GM12878 (cell line): ENCODE data around the gene PRKN. TPM values are rescaled to one million over a fixed set of nuclear protein-coding genes. Genes with fewer than 3 reads are reported as not detected.

Experiments
- ATAC-seq: fragments of 200-7000 bp; cut with Tn5 transposase; 3 replicates; pipeline ENCODE4 v1.9.1; 2020; ENCODE audit warnings: mild to moderate bottlenecking, moderate library complexity
- BruUV-seq: library from RNA; stranded (reverse); fragments of 400-500 nt; replicated peaks from 2 replicates; lab custom pipeline; 2021; lab: Mats Ljungman, UMichigan
- CTCF ChIA-PET: fragments of 300-600 bp; sonication (Branson Sonifier 250); formaldehyde crosslinking; extraction: SDS; loops from one replicate; lab custom pipeline; 2021; ENCODE audit warnings: inconsistent platforms; lab: Yijun Ruan, JAX
- POLR2A ChIA-PET: fragments of 350-600 bp; formaldehyde crosslinking; extraction: SDS; loops from one replicate; lab custom pipeline; 2021; ENCODE audit warnings: inconsistent platforms; lab: Charles Lee
- RAD21 ChIA-PET: fragments of 300-600 bp; sonication (Branson Sonifier 250); formaldehyde crosslinking; loops from one replicate; lab custom pipeline; 2023; ENCODE audit warnings: antibody characterized with exemption; ENCODE audit not compliant: unreplicated experiment; lab: Charles Lee
- SMC1A ChIA-PET: fragments of 300-600 bp; sonication (Branson Sonifier 250); formaldehyde crosslinking; loops from one replicate; lab custom pipeline; 2023; ENCODE audit not compliant: unreplicated experiment, uncharacterized antibody; lab: Charles Lee
- DNase-seq: peaks from one replicate; pipeline ENCODE4 v3.0.0-alpha.2; 2011; ENCODE audit warnings: low read depth, low spot score
- FAIRE-seq: peaks from 3 replicates; lab custom pipeline; 2011; peaks lifted over from hg19 to GRCh38; lab: Jason Lieb, UNC
- H2AFZ ChIP-seq: 2 replicates; pipeline ENCODE4 v1.6.0; 2011; ENCODE audit warnings: low read depth, low read length, control low read depth; ENCODE audit not compliant: control insufficient read depth
- H3K27ac ChIP-seq: 2 replicates; pipeline ENCODE4 v1.5.1; 2011; ENCODE audit warnings: control low read depth; ENCODE audit not compliant: control insufficient read depth, insufficient read depth
- H3K27me3 ChIP-seq, 2 experiments: replicated peaks in 1 of 2; 2 replicates each; pipeline versions ENCODE4 v1.6.0 to v1.6.1; 2011; ENCODE audit warnings: low read length in 1 of 2; ENCODE audit not compliant: control insufficient read depth in 2 of 2, insufficient read depth in 2 of 2
- H3K36me3 ChIP-seq, 2 experiments: 2 replicates each; pipeline ENCODE4 v1.5.1; 2011; ENCODE audit warnings: low read length in 1 of 2; ENCODE audit not compliant: control insufficient read depth in 2 of 2, insufficient read depth in 2 of 2
- H3K4me1 ChIP-seq: 2 replicates; pipeline ENCODE4 v1.6.1; 2011; ENCODE audit warnings: mild to moderate bottlenecking, low read length, moderate library complexity, mixed read lengths; ENCODE audit not compliant: control insufficient read depth, insufficient read depth
- H3K4me2 ChIP-seq: 2 replicates; pipeline ENCODE4 v1.6.0; 2011; ENCODE audit warnings: control low read depth; ENCODE audit not compliant: control insufficient read depth, insufficient read depth
- H3K4me3 ChIP-seq: fragments of 200-600 bp; sonication (generic); 2 replicates; pipeline ENCODE4 v1.5.1; 2016
- H3K79me2 ChIP-seq: 2 replicates; pipeline ENCODE4 v1.6.0; 2011; ENCODE audit warnings: low read length; ENCODE audit not compliant: control insufficient read depth, insufficient read depth
- H3K9ac ChIP-seq: 2 replicates; pipeline ENCODE4 v1.8.0; 2011; ENCODE audit warnings: low read length, control low read depth, mixed read lengths; ENCODE audit not compliant: control insufficient read depth, insufficient read depth
- H3K9me3 ChIP-seq: replicated peaks from 3 replicates; pipeline ENCODE4 v1.5.1; 2011; ENCODE audit warnings: mild to moderate bottlenecking, low read length; ENCODE audit not compliant: control insufficient read depth, insufficient read depth
- H4K20me1 ChIP-seq: 2 replicates; pipeline ENCODE4 v1.6.0; 2011; ENCODE audit not compliant: control insufficient read depth, insufficient read depth
- IKZF2 ChIP-seq, 2 experiments: fragments of 450-650 bp; IDR thresholded peaks; 2 replicates each; pipeline ENCODE4 v1.6.1; 2017; ENCODE audit warnings: mild to moderate bottlenecking in 2 of 2, moderate library complexity in 2 of 2
- KDM1A ChIP-seq: fragments of 200-600 bp; sonication (generic); IDR thresholded peaks from 2 replicates; pipeline ENCODE4 v1.6.1; 2016; ENCODE audit warnings: borderline replicate concordance
- NRF1 ChIP-seq: conservative IDR thresholded peaks from 2 replicates; pipeline ENCODE4 v1.6.1; 2011; ENCODE audit warnings: mild to moderate bottlenecking, low read depth, low read length, improper control_type of control experiment
- RELA ChIP-seq: fragments of 450-650 bp; IDR thresholded peaks from 2 replicates; pipeline ENCODE4 v1.8.0; 2014; ENCODE audit warnings: borderline replicate concordance; ENCODE audit not compliant: partially characterized antibody
- RFX5 ChIP-seq: IDR thresholded peaks from 2 replicates; pipeline ENCODE4 v1.6.1; 2011; ENCODE audit warnings: low read depth, low read length, improper control_type of control experiment
- TBL1XR1 ChIP-seq: IDR thresholded peaks from 2 replicates; pipeline ENCODE4 v1.6.1; 2012; ENCODE audit warnings: low read depth, low read length, improper control_type of control experiment
- ZNF384 ChIP-seq: IDR thresholded peaks from 2 replicates; pipeline ENCODE4 v1.6.1; 2012; ENCODE audit warnings: low read depth, mild to moderate bottlenecking, low read length, improper control_type of control experiment, borderline replicate concordance
- WGBS: methylation state at CpG from one replicate; pipeline ENCODE4 v1.1.6; 2016; ENCODE audit warnings: low lambda C conversion rate; ENCODE audit not compliant: insufficient replicate concordance, insufficient coverage; ENCODE audit errors: missing lambda C conversion rate; 5-methylcytosine and 5-hydroxymethylcytosine counted together
- in situ Hi-C: fragments of 300-500 bp; cut with MboI; formaldehyde crosslinking; loops from 9 replicates; pipeline ENCODE4 v1.14.3; 2018; ENCODE audit warnings: mixed read lengths
- intact Hi-C: fragments of 100-400 bp; cut with micrococcal nuclease; formaldehyde crosslinking; loops from one replicate; pipeline ENCODE4 v1.14.2; 2022; ENCODE audit not compliant: unreplicated experiment
- polyA plus RNA-seq, 11 experiments: library from polyadenylated mRNA; depleted of rRNA in 4 of 11; unstranded in 6 of 11; stranded (reverse) in 5 of 11; fragments of >200 nt; fragmentation: Nextera tagmentation in 4 of 11; fragmentation: Illumina TruSeq in 1 of 11; extraction: Ambion mirVana in 4 of 11; extraction: Trizol in 1 of 11; gene quantifications; 1 replicate in 1 of 11; 2 replicates in 10 of 11; pipeline versions ENCODE4 v1.2.1 to v1.2.3, GENCODE V29; 2011 to 2016; ENCODE audit warnings: inconsistent platforms in 2 of 11, missing spikeins in 2 of 11, low read depth in 1 of 11
- total RNA-seq, 4 experiments: library from RNA; depleted of rRNA in 3 of 4; stranded (reverse); fragments of >200 nt in 3 of 4; fragmentation: Illumina TruSeq in 1 of 4; extraction: Trizol in 1 of 4; gene quantifications; 2 replicates each; pipeline versions ENCODE4 v1.2.1 to v1.2.3, GENCODE V29; 2013 to 2021
- TF ChIP-seq, protein P1 (sequence below): IDR thresholded peaks from 2 replicates; pipeline ENCODE4 v1.6.1; 2012; ENCODE audit warnings: improper control_type of control experiment, low read depth, low read length; ENCODE audit not compliant: insufficient replicate concordance
- TF ChIP-seq, protein P2 (sequence below): fragments of 450-650 bp; IDR thresholded peaks from 2 replicates; pipeline ENCODE4 v1.6.1; 2017; ENCODE audit warnings: mild to moderate bottlenecking, moderate library complexity
- TF ChIP-seq, protein P3 (sequence below): fragments of 450-650 bp; IDR thresholded peaks from 2 replicates; pipeline ENCODE4 v1.6.1; 2014; ENCODE audit warnings: mild to moderate bottlenecking
- TF ChIP-seq, protein P4 (sequence below): fragments of 450-650 bp; IDR thresholded peaks from 2 replicates; pipeline ENCODE4 v1.6.1; 2016; ENCODE audit warnings: mild to moderate bottlenecking

The PRKN gene
- total and polyA plus RNA-seq, 10 of the 15 experiments (the other 5 are each of a cell fraction or from before 2014, with no cell fraction given): 0.06 to 0.09 TPM; not detected in 8

DNA sequence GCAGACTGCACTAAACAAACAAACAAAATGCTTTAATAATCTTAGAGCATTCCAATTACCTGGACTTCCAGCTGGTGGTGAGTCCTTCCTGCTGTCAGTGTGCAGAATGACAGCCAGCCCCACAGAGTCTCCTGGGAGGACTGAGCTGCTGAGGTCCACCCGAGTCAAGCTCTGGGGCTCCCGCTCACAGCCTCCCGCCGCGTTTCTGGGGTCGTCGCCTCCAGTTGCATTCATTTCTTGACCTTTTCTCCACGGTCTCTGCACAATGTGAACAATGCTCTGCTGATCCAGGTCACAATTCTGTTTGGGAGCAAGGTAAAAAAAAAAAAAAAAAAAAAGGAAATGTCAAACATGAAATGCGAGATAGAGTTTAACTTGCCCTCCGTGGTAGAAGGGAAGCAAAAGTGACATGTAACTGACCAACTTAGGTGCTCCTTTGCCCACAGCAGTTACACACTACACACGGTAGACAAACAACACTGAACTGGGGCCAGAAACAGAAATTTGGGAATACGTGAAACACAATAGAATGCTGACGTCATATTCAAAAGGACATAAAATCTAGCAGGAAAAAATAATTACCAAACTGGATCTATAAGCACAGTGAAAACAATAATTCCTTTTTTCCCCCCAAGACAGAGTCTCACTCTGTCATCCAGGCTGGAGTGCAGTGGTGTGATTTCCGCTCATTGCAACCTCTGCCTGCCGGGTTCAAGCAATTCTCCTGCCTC lies 464.9 kb downstream of the PRKN start:
- H3K9me3 ChIP-seq: no peaks in the 10 kb centered on the region
- TF ChIP-seq, protein P1, sequence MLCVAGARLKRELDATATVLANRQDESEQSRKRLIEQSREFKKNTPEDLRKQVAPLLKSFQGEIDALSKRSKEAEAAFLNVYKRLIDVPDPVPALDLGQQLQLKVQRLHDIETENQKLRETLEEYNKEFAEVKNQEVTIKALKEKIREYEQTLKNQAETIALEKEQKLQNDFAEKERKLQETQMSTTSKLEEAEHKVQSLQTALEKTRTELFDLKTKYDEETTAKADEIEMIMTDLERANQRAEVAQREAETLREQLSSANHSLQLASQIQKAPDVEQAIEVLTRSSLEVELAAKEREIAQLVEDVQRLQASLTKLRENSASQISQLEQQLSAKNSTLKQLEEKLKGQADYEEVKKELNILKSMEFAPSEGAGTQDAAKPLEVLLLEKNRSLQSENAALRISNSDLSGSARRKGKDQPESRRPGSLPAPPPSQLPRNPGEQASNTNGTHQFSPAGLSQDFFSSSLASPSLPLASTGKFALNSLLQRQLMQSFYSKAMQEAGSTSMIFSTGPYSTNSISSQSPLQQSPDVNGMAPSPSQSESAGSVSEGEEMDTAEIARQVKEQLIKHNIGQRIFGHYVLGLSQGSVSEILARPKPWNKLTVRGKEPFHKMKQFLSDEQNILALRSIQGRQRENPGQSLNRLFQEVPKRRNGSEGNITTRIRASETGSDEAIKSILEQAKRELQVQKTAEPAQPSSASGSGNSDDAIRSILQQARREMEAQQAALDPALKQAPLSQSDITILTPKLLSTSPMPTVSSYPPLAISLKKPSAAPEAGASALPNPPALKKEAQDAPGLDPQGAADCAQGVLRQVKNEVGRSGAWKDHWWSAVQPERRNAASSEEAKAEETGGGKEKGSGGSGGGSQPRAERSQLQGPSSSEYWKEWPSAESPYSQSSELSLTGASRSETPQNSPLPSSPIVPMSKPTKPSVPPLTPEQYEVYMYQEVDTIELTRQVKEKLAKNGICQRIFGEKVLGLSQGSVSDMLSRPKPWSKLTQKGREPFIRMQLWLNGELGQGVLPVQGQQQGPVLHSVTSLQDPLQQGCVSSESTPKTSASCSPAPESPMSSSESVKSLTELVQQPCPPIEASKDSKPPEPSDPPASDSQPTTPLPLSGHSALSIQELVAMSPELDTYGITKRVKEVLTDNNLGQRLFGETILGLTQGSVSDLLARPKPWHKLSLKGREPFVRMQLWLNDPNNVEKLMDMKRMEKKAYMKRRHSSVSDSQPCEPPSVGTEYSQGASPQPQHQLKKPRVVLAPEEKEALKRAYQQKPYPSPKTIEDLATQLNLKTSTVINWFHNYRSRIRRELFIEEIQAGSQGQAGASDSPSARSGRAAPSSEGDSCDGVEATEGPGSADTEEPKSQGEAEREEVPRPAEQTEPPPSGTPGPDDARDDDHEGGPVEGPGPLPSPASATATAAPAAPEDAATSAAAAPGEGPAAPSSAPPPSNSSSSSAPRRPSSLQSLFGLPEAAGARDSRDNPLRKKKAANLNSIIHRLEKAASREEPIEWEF: no peak
- no peak for TF ChIP-seq RELA
- no peak for TF ChIP-seq TBL1XR1
- TF ChIP-seq NRF1: no peak
- TF ChIP-seq, protein P2, sequence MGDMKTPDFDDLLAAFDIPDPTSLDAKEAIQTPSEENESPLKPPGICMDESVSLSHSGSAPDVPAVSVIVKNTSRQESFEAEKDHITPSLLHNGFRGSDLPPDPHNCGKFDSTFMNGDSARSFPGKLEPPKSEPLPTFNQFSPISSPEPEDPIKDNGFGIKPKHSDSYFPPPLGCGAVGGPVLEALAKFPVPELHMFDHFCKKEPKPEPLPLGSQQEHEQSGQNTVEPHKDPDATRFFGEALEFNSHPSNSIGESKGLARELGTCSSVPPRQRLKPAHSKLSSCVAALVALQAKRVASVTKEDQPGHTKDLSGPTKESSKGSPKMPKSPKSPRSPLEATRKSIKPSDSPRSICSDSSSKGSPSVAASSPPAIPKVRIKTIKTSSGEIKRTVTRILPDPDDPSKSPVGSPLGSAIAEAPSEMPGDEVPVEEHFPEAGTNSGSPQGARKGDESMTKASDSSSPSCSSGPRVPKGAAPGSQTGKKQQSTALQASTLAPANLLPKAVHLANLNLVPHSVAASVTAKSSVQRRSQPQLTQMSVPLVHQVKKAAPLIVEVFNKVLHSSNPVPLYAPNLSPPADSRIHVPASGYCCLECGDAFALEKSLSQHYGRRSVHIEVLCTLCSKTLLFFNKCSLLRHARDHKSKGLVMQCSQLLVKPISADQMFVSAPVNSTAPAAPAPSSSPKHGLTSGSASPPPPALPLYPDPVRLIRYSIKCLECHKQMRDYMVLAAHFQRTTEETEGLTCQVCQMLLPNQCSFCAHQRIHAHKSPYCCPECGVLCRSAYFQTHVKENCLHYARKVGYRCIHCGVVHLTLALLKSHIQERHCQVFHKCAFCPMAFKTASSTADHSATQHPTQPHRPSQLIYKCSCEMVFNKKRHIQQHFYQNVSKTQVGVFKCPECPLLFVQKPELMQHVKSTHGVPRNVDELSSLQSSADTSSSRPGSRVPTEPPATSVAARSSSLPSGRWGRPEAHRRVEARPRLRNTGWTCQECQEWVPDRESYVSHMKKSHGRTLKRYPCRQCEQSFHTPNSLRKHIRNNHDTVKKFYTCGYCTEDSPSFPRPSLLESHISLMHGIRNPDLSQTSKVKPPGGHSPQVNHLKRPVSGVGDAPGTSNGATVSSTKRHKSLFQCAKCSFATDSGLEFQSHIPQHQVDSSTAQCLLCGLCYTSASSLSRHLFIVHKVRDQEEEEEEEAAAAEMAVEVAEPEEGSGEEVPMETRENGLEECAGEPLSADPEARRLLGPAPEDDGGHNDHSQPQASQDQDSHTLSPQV: no peak
- no peak for TF ChIP-seq KDM1A
- no peak for TF ChIP-seq IKZF2 (IDR thresholded peaks at IDR 0.05)
- TF ChIP-seq RFX5: no peak
- TF ChIP-seq, protein P3, sequence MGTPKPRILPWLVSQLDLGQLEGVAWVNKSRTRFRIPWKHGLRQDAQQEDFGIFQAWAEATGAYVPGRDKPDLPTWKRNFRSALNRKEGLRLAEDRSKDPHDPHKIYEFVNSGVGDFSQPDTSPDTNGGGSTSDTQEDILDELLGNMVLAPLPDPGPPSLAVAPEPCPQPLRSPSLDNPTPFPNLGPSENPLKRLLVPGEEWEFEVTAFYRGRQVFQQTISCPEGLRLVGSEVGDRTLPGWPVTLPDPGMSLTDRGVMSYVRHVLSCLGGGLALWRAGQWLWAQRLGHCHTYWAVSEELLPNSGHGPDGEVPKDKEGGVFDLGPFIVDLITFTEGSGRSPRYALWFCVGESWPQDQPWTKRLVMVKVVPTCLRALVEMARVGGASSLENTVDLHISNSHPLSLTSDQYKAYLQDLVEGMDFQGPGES: no peak
- TF ChIP-seq ZNF384: no peak
- TF ChIP-seq, protein P4, sequence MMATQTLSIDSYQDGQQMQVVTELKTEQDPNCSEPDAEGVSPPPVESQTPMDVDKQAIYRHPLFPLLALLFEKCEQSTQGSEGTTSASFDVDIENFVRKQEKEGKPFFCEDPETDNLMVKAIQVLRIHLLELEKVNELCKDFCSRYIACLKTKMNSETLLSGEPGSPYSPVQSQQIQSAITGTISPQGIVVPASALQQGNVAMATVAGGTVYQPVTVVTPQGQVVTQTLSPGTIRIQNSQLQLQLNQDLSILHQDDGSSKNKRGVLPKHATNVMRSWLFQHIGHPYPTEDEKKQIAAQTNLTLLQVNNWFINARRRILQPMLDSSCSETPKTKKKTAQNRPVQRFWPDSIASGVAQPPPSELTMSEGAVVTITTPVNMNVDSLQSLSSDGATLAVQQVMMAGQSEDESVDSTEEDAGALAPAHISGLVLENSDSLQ: no peak
- no TSS peak for BruUV-seq
- ChIA-PET POLR2A (no interaction called here), CTCF (no interaction called here), RAD21 (no interaction called here), SMC1A (no interaction called here)
- H3K27me3 ChIP-seq: no peaks in the 10 kb centered on the region
- in situ Hi-C loops: no loop called here
- DNase-seq (no peak), ATAC-seq (no peak), FAIRE-seq (no peak)
- H4K20me1 ChIP-seq: no peaks in the 10 kb centered on the region
- no peak overlapping the region for H3K4me3 ChIP-seq
- no peaks in the 10 kb centered on the region for H3K79me2 ChIP-seq
- H3K4me2 ChIP-seq: no peak overlapping the region
- intact Hi-C loops: no loop called here
- no peak overlapping the region for H2AFZ ChIP-seq
- no peak overlapping the region for H3K9ac ChIP-seq
- WGBS: 53% methylated on average over 15 of the region's 15 CpGs
- no peaks in the 10 kb centered on the region for H3K4me1 ChIP-seq
- no peak overlapping the region for H3K27ac ChIP-seq
- H3K36me3 ChIP-seq: no peaks in the 10 kb centered on the region
